HG03571 (cell line): ENCODE measurements around the gene KIZ.

ENCODE experiments used
- ATAC-seq: cut with Tn5 transposase; IDR thresholded peaks from one replicate; pipeline ENCODE4 v1.9.1; 2021; ENCODE audit not compliant: unreplicated experiment

KIZ gene

DNA sequence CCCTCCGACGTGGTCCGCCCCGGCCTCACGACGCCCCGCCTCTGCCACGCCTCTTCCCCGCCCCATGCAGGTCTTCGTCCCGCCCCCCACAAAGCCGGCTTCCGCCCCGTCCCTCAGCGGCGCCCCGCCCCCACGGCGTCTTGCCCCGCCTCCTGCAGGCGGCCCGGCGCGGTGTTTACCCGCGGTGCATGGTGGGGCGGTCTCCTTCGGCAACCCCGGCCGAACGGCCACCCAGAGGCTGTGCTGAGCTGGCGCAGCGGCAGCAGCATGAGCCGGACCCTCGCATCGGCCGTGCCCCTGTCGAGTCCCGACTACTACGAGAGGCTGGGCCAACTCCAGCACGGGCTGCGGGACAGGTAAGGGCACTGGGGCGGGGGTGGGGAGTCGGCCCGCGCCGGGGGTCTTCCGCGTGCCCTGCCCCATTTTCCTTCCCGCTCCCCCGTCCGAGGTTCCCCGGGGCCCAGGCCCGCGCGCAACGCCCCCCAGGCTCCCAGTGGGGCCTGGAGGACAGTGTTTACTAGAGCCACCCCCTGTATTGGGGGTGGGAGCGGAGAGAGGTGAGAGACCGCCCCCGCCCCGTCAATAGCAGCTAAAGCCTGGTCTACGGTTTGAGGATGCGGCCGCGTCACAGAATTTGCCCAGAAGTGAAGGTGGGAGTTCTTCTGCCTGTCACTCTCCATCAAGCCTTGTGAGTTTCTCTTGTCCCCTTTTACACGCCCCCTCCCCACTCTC, at the start of gene KIZ:
Gene KIZ (plus strand): TSS at position 234 of the 732 bp plus-strand sequence. CDS start 34 bp downstream, at position 268.
- ATAC-seq, result peak; percentile 98

DNA sequence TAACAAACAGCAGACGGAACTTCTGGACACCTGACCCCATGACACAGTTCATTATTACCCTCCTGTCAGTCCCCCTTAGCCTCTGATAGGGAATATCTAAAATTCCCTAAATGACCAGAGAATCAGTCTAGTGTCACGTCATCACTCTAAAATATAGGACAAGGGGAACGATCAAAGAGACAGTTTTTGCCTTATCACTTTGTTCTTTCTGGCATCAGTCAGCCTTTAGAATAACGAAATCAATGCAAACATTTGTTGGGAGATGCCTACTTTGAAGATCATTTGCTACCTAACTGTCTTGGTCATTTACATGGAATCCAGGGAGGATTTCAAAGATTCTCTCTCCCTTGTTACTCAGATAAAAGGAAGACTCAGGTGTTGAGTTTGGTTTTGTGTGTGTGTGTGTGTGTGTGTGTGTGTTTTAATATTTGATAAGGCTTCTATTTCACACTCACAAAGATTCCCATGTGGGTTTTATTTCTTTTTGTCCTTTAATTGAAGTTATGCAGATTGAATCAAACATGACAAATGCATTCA, 48.0 kb upstream of the KIZ start:
- ATAC-seq, result no peak

- no peak for ATAC-seq
Observed at GRCh38 chr20:21082584-21082983, 43.3 kb upstream of the KIZ start.

- no peak for ATAC-seq
Observed at GRCh38 chr20:21083825-21084325, 42.0 kb upstream of the KIZ start.

- no peak for ATAC-seq
Observed at GRCh38 chr20:21087862-21088540, 37.9 kb upstream of the KIZ start.

GRCh38 chr20:21089391-21089790, 36.5 kb upstream of the KIZ start:
- no peak for ATAC-seq

DNA sequence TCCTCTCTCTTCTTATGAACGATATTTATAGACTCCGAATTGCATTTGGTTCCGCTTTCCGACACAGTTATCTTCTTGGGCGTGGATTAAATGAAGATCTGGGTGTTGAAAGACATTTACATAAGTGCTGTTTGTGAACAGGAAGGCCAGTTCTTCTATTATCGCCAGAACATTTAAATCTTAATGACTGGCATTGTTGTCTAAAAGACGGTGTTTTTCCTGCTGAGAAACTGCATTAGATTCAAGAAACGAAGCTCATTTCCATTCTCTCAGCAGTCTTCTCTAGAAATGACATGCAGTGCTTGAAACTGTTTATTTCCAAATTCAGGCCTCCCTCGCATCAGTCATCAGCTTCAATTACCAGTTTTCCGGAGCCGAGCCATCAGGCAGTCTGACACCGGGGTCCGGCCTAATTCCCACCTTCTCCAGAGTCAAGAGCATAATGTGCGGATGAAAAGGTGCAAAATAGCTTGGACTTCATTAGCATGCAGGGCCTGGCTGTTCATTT, 35.7 kb upstream of the KIZ start:
- no peak for ATAC-seq

DNA sequence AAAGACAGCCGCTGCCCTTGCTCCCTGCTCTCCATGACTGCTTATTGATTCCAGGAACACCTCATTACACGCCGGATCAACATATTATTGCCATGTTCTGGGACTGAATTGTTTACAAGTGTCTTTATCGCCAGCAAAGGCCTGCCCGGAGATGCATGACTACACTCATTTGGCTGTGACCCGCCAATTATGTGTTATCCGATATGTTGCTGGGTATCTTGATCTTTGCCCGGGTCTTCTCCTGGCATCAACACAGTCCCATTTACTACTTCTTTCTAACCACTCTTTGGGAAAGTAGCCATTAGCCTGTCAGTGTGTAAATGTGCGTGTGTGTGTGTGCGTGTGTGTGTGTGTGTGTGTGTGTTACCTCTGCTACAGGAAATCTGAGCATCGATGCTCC, 35.2 kb upstream of the KIZ start:
- no peak for ATAC-seq

- ATAC-seq, result no peak
Observed at GRCh38 chr20:21092806-21093205, 33.1 kb upstream of the KIZ start.

DNA sequence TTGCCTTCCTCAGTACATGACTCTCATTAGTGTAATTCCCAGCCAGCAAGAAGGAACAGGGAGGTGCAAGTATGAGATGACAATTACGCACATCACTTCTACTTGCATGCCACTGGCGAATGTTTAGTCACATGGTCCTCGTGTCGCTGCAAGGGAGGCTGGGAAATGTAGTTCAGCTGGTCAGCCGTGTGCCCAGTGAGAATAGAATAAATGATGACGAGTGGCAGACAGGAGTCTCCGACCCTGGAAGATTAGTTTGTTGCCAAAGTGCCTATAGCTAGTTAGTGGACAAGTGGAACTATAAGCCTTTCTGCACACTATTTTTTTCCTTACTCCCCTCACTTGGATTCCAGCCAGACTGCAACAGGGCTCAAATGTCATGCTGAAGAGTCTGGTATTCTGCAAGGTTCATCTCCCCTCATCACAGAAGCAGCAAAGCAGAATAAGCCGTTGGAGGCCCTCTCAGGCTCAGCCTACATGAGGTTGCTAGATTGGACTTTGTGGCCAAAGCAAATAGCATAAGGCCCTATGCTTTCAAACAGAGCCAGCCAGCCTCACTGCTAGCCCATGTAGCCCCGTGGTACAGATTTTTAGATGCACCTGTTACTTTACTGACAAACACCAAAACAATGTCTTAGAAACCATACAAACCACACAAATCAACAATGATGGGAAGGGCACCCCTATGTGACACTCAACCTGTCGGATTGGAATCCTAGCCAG, 29.4 kb upstream of the KIZ start:
- ATAC-seq, result no peak

DNA sequence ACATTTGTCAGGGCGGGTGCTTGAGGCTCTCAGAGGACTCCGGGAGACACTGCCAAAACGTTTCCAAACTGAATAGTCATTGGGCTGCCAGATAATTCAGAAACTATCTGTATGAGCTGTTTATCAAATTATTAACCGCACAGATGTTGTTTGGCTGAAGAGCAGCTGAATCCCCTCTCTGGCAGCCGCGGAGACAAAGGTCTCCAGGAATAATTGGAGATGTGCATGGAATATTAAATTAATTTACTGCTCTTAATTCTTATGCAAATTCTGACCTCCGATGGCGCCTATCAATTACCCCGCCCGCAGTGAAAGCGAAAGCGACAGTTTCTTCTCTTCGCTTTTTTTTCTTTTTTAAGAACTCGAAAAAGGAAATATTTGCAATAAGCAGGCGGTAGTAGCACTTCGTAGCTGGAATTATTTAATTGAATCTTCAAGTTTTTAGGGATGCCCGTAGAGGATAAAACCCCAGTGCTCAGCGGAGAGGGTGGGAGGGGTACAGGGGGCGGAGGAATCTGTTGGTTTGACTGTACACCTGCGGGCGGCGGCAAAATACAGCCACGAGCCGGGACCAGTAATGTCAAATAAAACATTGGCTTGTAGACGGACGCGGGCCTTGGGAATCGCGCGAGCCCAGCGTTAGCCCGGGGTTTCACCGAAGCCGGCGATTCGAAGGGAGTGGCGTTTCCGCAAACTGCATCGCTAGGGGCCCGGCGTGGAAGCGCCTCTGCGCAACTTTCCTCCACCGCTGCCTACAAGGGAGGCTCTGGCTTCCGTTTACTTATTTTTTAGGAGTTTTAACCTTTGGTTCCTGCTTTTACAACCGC, 25.9 kb upstream of the KIZ start:
- ATAC-seq, result peak; percentile 37

DNA sequence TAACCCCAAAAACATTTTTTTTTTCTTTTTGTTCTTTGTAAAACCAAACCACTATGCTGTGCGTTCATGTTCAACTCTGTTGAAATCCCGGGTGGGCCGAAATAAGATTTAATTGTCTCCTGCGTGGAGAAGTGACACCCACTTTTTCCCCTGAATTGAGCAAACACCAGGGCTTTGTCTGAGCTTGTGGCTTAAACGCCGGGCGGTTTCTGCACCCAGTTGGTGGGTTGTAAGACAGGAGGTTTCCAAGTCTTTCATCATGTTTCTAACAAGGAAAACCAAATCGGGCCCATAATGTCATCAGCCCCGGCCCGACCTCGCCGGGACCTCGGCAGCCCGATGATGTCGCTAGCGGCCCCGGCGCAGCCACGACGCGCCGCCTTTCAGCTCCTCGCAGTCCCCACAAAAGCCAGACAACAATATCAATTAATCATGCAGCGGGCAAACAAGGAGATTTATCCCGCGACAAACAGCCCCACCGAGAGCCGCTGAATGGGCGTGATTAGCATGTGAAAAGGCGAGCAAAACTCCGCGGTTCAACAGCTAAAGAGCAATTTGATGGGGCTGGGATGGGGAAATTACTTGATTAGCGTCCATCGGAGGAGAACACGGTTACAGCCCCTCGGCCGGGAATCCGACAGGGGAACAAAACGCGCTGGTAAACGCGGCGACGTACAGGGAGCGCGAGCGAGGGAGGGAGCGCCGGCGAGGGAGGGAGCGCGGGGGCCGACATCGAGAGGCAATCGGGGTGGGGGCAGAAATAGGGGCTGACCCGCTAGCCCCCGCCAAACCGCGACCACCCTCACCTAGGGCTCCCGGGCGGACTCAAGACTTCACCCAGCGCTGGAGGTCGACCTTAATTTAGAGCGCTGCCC, 25.1 kb upstream of the KIZ start:
- no peak for ATAC-seq

DNA sequence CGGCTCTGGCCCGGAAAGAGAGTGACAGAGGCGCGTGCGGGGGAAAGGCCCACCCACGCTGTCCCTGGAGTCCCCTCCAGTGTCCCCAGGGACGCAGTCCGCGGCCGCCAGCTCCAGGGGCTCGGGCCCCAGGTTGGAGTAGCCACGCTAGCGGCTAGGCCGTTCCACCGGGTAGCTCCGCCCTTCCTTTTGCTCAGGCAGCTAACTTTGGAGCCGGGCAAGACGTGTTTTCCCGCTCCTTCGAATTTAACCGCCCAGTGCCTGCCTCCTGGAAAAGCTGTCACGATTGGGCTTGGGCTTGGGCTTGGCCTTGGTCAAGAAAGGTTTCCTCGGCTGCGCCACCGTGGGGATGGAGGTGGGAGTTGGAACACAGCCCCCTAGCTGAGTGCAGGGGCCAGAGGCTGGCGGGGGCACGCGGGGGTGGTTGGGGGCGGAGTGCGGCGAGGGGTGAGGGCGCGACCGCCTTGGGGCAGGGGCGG, 24.4 kb upstream of the KIZ start:
- ATAC-seq, result no peak

DNA sequence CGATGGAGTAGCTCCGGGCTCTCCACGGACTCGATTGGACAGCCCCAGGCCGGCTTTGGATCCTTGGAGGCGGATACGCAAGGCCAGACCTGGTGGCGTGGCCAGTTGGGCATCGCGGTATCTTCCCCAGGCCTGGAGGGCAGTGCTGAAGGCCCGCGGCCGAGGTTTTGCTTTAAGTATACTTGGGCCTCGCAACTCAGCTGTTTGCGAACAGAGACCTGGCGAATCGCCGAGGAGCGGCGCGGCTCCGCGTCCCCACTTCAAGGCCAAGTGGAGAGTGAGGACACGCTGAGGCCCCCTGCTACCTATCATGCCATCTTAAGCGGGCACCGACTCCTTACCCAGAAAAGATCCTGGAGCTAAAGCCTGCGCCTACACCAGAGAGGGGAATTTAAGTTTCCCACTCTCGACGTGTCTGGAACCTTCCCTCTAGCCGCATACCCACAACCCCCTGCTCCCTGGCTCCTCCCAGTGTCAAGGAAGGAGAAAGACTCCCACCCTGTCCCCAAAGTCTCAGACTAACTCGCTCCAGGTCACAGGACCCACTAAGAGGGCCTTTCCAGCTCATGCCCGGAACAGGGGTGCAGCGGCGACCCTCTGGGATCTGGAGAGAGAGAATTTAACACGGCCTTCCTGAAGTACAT, 23.8 kb upstream of the KIZ start:
- no peak for ATAC-seq

DNA sequence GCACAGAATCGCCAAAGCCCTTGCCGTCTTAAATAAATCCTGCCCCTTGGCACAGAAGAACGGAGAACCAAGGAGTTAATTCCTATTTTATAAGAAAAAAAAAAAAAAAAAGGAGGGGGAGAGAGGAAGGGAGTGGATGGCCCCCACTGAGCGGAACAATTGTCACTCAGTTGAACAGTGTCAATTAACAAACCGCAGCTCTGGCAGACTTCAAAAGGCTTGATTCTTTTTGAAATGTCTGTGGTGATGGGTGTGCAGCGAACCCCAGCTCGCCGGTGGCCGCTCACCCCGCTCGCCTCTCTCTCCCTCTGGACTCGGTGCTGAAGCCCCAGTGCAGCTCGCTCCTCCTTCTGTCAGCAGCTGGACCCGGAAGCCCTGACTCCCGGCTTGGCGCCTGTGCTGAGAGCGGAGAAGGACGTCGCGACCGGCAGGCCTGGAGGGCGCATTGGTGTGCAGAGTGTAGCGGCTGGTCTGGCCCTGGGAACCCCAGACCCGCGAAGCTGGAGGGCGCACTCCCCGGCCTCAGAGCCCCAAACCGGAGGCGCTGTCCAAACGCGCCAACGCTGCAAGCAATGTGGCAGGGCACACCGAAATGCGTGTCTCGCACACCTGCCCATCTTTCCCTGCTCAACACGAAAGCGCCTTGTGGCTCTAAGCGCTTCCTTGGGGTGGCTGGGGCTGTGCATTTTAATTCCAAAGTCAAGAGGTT, 23.1 kb upstream of the KIZ start:
- ATAC-seq, result no peak

DNA sequence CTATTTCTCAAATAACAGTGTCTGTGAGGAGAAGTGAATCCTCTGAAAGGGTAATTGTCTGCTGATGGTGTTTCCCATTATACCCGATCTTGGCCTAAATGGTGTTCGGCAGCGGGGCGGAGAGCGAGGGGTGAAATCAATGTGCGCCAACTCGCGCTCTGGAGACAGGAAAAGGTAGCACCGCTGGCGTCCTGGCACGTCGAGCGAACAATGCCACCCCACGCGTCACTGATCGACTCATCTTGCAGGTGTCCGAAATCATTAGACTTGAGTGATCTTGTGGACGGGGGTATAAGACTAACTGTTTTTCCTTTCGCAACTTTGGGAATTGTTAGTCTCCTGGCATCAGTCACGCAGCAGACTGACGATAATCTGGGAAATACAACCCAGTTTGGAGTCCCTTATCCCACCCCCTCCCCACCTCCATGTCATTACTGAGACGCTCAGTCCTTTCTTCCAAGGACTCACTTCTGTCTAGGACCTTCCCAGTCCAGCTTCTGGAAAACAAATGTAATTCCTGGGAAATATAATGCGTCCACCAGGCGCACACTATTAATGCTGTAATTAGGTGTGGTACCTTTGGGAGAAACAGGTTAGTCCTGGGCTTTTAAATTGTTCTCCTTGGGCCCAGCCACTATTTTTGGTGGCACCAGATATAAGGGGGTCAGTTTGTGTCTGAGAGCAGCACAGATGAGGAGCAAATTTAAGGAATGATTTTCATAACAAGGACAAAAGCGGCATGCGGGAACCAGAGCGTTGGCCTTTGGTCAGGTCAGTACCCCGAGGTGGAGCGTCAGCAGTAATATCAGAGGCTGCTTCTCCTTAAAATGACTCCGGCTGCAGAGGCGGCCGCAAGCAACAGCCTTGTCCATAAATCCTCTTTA, 22.1 kb upstream of the KIZ start:
- no peak for ATAC-seq

DNA sequence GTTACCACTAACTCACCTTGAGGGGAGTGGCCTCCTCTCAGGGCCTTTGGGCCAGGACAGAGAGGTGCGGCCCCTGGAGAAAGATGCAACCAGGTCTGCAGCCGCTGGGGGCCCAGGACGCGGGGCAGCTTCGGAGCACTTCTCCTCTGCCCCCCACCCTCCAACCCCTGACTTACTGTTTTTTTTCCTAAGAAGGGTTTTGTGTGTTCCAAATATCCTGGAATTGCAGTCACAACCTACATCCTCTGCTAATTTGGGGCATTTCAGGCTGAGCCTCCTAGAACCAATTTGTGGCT, 21.5 kb upstream of the KIZ start:
- ATAC-seq, result no peak
